Measurements from ENCODE around the gene TTC9C.
"Not testable (repeated sequence)": the region's sequence is repeated elsewhere in the genome, so short reads cannot be mapped to it uniquely, and the experiment has no call there.

The TTC9C gene, protein sequence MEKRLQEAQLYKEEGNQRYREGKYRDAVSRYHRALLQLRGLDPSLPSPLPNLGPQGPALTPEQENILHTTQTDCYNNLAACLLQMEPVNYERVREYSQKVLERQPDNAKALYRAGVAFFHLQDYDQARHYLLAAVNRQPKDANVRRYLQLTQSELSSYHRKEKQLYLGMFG

DNA sequence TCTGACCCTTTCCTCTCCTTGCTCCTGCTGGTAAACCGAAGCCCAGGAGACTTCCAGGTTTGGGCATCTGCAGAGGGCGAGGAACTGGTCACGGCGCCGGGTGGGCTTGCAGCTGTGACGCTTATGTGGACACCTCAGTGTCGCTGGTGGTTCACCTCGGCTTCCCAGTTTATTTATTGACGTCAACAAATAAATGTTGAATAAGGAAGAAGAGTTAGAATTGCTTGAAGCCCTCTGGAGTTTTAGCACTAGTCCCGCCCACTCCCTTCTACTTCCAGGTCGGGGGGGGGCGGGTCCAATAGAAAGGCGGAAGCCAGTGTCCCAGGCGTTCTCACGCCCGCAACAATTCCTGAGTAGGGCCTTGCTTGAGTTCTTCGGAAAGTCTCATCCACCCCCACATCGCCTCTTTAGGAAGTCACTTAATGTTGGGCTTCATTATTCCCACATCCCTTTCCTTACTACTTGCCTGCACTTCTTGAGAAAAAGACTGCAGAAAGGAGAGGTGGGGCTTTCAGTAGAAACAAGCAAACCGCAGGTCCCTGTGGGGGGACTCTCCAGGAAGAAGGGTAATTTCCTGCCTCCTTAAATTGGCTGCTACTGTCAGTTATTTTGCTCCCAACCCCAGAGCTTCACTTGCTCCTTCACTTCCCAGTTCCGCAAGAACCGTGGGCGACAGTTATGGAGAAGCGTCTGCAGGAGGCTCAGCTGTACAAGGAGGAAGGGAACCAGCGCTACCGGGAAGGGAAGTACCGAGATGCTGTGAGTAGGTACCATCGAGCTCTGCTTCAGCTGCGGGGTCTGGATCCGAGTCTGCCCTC lies at the start of gene TTC9C:
TTC9C (plus strand) TSS at position 316 of the 818 bp plus-strand sequence; CDS start at position 679, 363 bp downstream.
- peak; percentile 78 for DNase-seq (ENCODE audit: low spot score)

DNA sequence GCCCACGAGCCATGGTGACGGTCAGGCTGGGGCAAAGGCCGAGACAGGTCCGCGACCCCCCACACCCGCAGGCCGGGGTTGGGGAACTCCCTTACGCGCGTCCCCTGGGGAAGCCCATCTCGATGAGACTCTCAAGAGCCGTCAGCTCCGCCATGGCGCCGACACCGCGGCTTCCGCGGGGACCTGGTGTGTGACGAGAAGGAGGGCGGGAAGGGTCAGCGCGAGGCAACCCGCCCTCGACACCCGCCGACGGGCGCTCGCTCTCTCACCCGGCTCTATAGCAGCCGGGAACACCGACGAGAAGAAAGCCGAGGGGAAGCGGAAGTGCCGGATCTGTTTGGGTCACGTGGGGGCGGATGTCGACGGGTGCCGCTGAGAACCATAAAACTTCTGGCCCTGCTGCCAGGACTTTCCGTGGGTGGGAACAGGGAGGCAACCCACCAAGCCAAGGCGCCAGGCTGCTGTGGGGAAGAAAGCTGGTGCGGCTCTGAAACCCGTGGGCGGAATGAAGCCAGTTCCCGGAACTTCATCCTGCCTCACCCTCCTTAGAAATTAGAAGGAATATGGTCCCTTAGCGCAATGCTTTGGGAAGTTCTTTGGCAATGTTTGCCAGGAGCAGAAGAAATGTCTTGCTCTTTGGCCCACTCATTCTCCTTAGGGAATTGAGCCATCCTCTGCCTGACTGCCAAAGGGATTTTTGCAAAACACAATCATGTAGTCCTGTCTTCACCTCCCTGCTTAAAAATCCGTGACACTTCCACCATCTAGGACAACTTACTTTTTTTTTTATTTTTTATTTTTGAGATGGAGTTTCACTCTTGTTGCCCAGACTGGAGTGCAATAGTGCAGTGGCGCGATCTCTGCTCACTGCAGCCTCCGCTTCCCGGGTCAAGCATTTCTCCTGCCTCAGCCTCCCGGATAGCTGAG lies 49.3 kb upstream of the TTC9C start, which contains the start of gene UBXN1:
UBXN1 (minus strand) TSS at position 304 of the 927 bp plus-strand sequence; CDS start at position 154, 150 bp downstream.
- peak; percentile 94 for DNase-seq (ENCODE audit: low spot score)

DNA sequence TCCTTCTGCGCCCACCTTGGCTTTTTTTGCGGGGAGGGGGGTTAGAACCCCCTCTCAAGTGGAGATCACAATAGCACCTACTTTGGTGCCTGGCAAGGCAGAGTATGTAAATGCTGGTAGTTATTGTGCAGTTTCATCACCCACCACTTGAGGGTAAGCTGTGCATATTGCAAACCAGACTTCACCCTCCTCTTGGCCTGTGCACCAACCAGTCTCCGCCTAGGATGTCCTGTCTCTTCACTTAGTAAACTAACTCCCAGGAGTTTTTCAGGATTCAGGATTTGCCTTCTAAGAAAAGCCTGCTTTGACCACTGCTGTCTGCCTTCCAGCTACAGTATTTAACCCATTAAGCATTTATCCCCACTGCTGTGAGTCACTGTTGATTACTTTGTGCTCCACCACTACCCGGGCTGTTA lies 47.5 kb upstream of the TTC9C start:
- DNase-seq (ENCODE audit: low spot score), result peak; percentile 80

DNA sequence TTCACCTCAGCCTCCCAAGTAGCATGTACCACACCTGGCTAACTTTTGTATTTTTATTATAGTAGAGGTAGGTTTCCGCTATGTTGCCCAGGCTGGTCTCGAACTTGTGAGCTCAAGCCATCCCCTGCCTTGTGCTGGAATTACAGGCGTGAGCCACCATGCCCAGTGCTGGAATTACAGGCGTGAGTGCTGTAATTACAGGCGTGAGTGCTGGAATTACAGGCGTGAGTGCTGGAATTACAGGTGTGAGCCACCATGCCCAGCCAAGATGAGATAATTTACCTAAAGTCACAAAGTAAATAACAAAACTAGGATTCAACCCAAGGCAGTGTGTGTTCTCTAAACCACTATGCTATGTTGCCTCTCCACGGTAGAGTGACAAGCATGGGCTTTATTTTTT lies 45.8 kb upstream of the TTC9C start:
- no peak for DNase-seq (ENCODE audit: low spot score)

DNA sequence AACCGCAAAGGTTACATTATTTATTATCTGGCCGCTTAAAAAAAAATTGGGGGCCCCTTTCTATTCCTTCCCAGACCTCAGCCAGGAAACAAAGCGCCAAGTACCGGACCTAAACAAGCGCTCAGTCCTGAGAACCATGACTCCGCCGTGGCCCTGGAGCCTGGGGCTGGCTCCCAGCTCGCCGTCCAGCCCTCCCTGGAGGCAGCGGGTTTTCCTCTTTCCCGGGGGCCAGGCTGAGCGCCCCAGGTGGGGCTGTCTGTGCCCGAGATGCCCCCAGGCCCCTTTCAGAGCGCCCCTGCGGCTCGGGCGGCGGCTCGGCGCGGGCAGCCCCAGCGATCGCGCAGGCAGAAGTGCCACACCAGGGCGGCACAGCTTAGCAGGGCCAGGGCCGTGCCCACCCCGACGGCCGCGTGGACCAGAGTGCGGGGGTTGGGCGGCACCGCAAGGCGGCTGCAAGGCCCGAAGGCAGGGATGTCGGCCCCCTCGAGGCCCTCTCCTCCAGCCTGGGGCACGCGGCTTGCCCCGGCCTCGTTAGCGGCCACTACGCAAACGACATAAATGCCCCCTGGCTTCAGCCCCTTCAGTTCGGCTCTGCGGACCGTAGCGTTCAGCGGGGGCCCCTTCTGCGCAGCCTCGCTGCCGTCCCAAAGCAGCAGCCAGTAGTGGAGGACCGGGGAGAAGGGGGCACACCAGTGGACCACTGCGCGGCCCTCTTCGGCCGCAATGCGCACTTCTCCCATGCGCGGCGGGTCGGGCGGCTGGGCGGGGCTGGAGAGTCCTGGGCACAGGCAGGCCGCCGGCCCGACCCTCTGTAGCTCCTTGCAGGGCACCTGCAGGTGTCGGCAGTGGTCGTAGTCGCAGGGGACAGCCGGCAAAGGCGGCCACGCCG lies 40.5 kb upstream of the TTC9C start:
- DNase-seq (ENCODE audit: low spot score), result no peak

DNA sequence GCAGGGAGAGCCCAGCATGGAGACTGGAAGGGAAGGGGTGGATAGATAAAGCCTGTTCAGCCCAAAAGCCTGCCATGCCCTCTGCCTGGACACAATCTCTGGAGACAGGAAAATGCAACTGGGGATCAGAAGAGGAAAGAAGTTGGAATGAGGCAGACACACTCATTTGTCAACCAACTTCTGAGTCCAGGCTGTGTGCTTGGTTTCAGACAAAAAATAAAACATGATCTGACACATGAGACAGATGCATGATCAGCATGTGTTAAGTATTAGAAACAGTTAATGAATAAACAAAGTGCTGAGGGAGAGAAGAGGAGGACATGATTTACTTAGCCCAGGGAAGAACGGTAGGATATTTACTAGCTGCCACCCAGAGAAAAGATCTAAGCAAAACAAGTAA lies 39.8 kb upstream of the TTC9C start:
- no peak for DNase-seq (ENCODE audit: low spot score)

DNA sequence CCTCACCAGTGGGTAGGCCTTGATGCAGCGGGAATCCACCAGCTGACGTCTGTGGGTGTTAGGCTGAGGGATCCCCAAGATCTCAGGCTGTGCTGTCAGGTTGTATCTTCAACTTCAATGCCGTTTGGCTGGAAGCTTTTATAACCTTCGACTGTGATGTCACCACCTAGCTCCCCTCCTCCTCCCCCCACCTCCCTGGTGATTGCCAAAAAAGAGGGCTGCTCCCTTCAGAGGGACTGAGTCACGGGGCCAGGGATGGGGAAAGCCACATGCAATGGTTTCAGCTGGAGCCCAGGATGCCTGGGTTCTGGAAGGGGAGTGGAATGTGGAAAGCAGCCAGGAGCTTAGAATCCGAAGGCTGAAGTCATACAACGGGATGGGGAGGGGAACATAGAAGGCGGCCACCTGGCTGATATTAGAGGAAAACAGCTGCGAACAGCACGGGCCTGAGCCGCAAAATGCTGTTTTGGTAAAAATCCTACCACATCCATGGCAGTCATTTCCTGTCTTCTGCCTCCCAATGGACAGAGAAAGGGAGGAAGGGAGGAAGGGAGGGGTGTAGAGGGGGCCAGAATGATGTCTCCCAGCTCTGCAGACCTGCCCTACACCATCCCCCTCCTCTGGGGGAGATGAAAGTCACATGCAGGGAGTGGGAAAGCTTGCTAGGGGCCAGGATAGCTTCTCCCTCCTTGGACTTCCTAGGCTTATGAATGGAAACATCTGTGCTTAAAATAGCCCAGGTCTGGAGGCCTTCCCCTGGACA lies 38.7 kb upstream of the TTC9C start, which contains the start of gene LRRN4CL:
LRRN4CL (minus strand) TSS at position 110 of the 763 bp plus-strand sequence. CDS start 1,022 bp downstream, outside the sequence.
- no peak for DNase-seq (ENCODE audit: low spot score)

DNA sequence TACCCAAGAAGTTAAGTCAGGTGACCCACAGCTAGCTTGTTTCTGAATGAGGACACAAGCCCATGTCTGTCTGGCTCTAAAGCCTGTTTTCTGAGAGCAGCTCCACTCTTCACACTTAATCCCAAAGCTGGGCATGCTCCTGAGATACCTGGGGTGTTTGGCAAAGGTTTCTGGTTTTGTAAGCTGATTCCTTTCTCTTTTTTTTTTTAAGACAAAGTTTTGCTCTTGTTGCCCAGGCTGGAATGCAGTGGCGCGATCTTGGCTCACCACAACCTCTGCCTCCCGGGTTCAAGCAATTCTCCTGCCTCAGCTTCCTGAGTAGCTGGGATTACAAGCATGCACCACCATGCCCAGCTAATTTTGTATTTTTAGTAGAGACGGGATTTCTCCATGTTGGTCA lies 34.7 kb upstream of the TTC9C start:
- not testable (repeated sequence) for DNase-seq (ENCODE audit: low spot score)

DNA sequence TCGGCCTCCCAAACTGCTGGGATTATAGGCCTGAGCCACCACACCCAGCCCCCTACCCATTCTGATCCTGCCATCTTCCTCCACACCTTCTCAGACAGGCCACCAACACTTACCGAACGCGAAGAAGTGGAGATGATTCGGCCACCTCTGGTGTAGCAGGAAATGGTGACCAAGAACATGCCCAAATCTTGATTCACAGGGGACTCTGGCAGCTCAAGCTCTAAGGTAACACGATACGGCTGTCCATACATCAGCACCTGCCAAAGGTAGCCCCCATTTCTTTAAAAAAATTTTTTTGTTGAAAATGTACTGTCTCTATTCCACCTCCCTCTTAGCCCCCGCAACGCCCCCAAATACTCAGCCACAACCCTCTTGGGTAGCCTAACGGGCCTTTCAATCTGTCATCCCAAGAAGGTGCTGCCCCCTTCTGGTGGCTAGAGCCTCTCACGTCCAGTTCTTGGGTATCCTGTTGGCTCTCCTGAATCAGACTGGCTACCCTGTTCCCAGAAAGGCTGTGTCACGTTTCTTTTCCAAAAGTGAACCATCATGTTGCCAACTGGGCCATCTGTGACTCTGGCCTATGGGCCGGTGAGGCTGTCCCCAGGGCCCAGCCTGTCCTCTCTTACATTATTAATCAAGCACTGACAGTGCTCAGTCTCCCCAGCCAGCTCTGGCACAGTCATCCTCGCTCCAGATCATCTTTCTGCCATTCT lies 33.7 kb upstream of the TTC9C start:
- peak; percentile 89 for DNase-seq (ENCODE audit: low spot score)

DNA sequence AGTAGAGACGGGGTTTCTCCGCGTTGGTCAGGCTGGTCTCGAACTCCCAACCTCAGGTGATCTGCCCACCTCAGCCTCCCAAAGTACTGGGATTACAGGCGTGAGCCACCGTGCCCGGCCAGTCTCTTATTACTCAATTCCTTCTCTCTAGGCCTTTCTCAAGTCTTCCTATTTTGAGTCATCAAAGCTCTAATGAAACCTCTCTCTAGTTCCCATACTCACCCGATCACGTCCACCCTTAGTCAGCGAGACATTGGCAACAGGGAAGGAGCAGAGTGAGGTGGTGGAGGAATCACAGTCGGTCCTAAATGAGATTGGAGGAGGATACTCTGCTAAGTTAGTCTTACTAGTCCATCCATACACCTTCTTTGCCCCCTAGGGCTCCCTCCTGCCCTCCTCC lies 26.0 kb upstream of the TTC9C start:
- DNase-seq (ENCODE audit: low spot score), result no peak

DNA sequence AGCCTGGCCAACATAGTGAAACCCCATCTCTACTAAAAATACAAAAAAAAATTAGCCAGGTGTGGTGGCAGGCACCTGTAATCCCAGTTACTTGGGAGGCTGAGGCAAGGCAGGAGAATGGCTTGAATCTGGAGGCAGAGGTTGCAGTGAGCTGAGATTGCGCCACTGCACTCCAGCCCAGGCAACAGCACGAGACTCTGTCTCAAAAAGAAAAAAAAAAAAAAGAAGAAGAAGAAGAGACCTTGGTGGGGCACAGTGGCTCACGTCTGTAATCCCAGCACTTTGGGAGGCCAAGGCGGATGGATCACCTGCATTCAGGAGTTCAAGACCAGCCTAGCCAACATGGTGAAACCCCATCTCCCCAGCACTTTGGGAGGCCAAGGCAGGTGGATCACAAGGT lies 24.4 kb upstream of the TTC9C start:
- not testable (repeated sequence) for DNase-seq (ENCODE audit: low spot score)

DNA sequence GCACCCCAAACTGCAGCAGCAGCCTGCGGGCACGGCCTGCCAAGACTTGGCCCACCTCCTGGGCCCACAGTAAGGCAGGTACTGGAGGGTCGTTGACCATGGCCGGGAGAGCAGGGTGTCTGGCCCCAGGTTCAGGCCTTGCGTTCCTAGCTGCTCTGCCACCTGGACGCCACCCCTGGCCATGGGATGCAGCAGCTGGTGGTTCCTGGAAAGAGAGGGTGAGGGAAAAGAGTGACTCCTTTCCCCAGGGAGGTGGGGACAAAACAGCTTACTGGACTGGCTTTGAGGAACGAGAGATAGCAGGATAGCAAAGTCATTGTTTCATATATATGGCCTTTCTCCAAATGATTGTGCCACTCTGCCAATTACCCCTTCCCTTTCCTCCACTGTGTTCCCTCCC lies 22.9 kb upstream of the TTC9C start:
- no peak for DNase-seq (ENCODE audit: low spot score)

DNA sequence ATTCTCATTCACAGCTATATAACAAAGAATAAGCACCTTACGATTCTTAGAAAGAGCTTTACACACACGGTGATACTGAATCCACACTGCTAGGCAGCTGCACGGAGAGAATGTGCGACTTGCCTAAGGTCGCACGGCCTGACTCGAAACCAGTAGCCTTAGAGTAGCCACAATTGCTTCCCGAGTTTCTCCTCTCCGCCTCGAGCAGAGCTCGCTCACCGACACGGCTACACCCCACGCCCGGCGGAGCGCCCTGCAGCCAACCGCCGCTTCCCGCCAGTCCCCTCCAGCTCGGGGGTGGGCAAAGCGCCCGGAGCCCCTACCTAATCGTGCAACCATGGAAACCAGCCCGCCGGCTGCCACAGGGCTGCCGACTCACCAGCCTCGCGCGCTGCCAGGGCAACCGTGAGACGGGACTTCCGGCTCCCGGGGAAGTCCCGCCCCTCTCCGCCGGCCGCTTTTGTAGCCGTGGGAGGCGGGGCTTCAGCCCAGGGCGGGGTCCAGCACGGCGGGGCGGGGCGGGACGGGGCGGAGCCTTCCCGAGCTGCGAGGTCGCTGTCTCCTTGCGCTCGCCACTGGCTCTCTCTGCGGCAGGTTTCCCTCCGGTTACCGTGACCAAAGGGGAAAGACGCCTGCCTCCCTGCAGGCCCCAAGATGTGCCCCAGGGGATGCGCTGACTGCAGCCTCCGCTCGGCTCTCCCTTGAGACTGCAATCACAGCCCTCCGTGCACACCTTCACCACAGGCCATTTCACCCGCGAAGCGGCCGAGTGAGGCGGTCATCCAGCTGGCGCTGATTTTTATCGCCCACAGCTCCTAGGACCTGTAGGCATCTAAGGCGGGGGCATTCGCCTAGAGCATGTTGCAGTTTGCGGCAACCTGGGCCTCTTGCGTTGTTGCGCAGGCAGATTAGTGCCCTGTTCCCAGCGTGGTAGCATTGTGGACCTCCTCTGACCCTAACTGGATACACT lies 22.1 kb upstream of the TTC9C start:
- peak; percentile 90 for DNase-seq (ENCODE audit: low spot score)

DNA sequence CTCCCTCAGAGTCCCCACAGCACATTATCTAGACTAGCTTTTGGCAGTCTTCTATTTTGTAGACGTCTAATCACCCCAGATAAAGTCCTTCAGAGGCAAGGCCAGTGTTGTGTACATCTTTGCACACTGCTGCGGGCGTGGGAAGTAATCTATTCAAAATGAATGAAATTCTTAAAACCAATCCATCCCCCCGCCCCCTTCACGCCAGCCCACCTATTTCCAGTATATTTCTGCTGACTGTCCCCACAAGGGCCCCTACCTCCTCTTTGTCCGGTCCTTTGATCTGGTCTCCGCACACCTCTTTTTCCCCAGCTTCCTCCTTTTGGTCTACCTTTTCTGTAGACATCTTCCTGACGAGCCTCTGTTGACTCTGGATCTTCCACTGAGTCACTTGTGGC lies 21.4 kb upstream of the TTC9C start:
- no peak for DNase-seq (ENCODE audit: low spot score)

DNA sequence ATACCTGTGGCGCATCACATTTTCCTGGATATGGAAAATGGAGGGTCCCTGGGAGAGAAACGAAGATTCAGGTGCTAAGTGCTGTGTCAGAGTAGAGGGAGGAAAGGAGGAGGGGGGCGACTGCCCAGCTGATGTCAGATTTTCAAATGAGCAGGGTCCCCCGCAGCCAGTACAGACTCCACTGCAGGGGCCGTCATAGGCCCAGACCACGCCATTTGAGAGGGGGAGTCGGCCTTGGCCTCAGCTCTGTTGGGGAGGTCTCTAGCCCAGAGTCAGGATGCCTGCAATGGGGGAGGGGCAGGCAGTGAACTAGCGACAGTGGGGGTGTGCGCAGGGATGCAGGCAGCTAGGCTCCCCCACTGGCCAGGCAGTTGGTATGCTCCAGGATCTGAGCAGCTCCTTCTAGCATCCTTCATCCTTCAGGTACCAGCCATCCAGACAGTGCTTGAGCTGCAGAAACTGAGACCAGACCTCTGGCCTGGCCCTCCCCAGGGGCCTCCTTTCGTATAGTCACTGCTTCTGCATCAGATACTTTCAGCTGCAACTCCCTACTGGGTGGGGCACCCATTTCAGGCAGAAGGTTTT lies 20.9 kb upstream of the TTC9C start, which contains the start of the genes BSCL2 and GNG3:
BSCL2 (minus strand) TSS at position 148 of the 585 bp plus-strand sequence. CDS start 229 bp downstream, outside the sequence.
GNG3 (plus strand) TSS at position 400 of the 585 bp plus-strand sequence. CDS start 620 bp downstream, outside the sequence.
- DNase-seq (ENCODE audit: low spot score), result no peak

DNA sequence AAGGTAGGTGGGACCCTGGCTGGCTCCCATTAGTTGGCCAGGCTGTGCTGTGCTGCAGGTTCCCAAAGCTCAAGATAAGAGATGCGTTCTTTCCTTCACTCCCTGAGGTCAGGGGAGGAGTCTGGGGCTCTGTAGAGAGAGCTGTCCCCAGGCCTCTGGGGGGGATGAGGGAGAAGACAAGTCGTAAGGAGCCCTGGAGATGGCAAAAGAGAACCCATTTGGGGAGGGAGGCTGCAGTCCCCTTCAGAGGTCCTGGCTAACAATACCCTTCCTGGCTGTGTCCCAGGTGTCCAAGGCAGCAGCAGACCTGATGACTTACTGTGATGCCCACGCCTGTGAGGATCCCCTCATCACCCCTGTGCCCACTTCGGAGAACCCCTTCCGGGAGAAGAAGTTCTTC lies 19.9 kb upstream of the TTC9C start:
- no peak for DNase-seq (ENCODE audit: low spot score)

DNA sequence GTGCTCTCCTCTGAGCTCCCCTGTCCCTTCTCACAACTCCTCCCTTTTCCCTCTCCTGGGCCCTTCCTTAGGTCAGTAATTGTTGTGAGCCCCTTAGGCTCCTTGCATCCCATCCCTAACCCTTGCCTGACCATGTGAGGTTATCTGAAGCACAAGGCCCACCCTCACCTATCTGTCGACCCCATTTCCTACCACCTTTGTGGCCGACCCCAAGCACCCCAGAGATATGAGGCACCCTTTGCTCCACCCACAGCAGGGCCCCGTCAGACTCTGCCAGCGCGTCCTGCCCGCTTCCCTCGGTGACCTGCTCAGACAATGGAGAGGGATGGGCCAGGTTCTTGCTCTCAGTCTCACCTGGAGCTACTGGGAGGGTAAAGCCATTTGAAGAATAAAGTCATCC lies 19.5 kb upstream of the TTC9C start:
- no peak for DNase-seq (ENCODE audit: low spot score)

Data from HuH-7.5 (cell line).